Chondrocyte (in vitro differentiated cells): Measurements from ENCODE around the gene ISG20. TPM values are rescaled to one million over a fixed set of nuclear protein-coding genes. Genes with fewer than 3 reads are reported as not detected.

Source experiments
- DNase-seq: peaks from one replicate; pipeline ENCODE4 v3.0.0; 2021; ENCODE audit warnings: mixed read lengths, low spot score
- H3K27ac Mint-ChIP-seq: one replicate; pipeline ENCODE4 v1.8.0; 2021; ENCODE audit warnings: mild to moderate bottlenecking, moderate library complexity, mixed read lengths; ENCODE audit not compliant: unreplicated experiment
- H3K27me3 Mint-ChIP-seq: 2 replicates; pipeline ENCODE4 v1.8.0; 2021; ENCODE audit warnings: low read depth, mixed read lengths
- H3K36me3 Mint-ChIP-seq: 2 replicates; pipeline ENCODE4 v1.8.0; 2021; ENCODE audit warnings: low read depth, mixed read lengths
- H3K4me1 Mint-ChIP-seq: 2 replicates; pipeline ENCODE4 v1.8.0; 2021; ENCODE audit warnings: low read depth, mild to moderate bottlenecking, mixed read lengths
- H3K4me3 Mint-ChIP-seq: one replicate; pipeline ENCODE4 v1.8.0; 2021; ENCODE audit warnings: mild to moderate bottlenecking, moderate library complexity, mixed read lengths; ENCODE audit not compliant: unreplicated experiment
- H3K9me3 Mint-ChIP-seq: 2 replicates; pipeline ENCODE4 v1.8.0; 2021; ENCODE audit warnings: low read depth, mixed read lengths
- total RNA-seq: library from RNA; stranded (reverse); gene quantifications from 3 replicates; pipeline ENCODE4 v1.2.1, GENCODE V29; 2021
- TF ChIP-seq, protein P1 (sequence below): fragments of 200-600 bp; sonication (generic); IDR thresholded peaks from 2 replicates; pipeline ENCODE4 v1.5.0; 2021; ENCODE audit warnings: antibody characterized with exemption, mild to moderate bottlenecking, moderate library complexity

Gene ISG20
- total RNA-seq, 1 donor from 2014 or later: 4.5 TPM

DNA sequence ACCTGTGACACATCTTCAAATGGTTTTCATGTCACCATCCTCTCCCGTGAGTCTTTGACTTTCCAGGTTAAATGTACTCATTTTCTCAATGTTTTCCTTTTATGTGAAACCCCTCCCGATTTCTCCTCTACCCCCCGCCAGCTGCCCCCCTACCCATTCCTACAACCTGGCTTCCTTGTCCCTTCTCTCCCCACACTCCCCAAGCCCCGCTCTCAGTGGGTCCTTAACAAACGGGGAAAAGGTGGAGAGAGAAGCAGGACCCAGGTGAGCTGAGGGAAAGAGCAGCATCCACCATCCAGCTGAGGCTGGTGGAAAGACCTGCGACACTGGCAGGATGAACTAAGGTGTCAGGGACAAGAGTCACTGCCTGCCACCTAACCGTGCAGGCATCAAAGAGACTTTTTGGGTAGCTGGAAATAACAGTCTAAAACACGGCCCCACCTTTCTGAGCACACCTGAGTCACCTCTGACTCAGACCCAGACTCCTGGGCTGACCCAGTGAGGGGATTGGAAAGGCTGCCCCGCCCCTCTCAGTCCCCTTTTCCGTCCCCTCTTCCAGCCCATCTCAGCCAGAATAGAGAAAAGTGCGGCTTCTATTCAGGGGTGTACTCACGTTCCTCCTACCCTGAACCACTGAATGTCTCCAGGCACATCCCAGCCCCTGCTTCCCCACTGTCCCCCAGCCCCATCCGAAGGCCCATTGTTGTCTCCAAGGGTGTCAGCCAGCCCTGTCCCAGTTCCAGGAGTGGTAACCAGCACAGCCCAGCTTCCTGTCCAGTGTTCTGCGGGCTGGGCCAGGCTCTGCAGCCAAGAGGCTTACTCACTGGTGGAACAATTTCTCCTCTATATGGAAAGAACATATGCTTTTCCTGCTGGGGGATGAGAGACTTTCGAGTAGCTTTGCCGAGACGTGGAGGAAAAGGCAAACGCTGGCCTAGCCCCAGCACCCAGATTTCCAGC, 20.4 kb downstream of the ISG20 start:
- Mint-ChIP-seq H3K9me3 (peaks cover 6% of the 10 kb centered on the region), H3K4me1 (peaks cover 67% of the 10 kb centered on the region), H3K27ac (peak overlapping the region; percentile 97), H3K27me3 (no peaks in the 10 kb centered on the region), H3K4me3 (peak overlapping the region; percentile 66), H3K36me3 (no peaks in the 10 kb centered on the region)
- no peak for DNase-seq
- TF ChIP-seq, protein P1, sequence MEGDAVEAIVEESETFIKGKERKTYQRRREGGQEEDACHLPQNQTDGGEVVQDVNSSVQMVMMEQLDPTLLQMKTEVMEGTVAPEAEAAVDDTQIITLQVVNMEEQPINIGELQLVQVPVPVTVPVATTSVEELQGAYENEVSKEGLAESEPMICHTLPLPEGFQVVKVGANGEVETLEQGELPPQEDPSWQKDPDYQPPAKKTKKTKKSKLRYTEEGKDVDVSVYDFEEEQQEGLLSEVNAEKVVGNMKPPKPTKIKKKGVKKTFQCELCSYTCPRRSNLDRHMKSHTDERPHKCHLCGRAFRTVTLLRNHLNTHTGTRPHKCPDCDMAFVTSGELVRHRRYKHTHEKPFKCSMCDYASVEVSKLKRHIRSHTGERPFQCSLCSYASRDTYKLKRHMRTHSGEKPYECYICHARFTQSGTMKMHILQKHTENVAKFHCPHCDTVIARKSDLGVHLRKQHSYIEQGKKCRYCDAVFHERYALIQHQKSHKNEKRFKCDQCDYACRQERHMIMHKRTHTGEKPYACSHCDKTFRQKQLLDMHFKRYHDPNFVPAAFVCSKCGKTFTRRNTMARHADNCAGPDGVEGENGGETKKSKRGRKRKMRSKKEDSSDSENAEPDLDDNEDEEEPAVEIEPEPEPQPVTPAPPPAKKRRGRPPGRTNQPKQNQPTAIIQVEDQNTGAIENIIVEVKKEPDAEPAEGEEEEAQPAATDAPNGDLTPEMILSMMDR: peak; percentile 20

DNA sequence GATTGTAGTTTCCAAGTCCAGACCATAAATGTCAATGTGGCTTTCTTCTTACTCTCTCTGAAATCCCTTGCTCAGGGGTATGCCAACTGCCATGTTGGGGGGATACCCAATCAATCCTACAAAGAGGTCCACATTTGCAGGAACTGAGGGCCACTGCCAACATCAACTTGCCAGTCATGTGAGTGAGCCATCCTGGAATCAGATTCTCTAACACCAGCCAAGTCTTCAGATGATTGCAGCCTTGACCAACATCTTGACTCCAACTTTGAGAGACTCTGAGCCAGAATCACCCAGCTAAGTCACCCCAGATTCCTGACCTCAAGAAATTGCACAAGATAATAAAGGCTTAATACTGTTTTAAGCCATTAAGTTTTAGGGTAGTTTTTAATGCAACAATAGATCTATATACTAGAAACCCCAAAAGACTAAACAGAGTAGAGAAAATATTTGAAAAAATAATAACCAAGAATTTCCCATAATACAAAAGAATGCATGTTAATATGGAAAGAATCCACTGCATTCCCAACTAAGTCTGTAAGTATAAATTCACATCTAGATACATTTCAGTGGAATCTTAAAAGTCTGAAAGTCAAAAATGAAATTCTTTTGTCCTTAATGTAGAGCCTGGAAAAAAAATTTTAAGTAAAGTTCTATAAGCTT, 22.4 kb downstream of the ISG20 start:
- DNase-seq: no peak
- Mint-ChIP-seq H3K4me3 (peak overlapping the region; percentile 1), H3K9me3 (peaks cover 11% of the 10 kb centered on the region), H3K27me3 (no peaks in the 10 kb centered on the region), H3K4me1 (peaks cover 70% of the 10 kb centered on the region), H3K27ac (peak overlapping the region; percentile 97), H3K36me3 (peaks cover 1% of the 10 kb centered on the region)
- TF ChIP-seq, protein P1: no peak

DNA sequence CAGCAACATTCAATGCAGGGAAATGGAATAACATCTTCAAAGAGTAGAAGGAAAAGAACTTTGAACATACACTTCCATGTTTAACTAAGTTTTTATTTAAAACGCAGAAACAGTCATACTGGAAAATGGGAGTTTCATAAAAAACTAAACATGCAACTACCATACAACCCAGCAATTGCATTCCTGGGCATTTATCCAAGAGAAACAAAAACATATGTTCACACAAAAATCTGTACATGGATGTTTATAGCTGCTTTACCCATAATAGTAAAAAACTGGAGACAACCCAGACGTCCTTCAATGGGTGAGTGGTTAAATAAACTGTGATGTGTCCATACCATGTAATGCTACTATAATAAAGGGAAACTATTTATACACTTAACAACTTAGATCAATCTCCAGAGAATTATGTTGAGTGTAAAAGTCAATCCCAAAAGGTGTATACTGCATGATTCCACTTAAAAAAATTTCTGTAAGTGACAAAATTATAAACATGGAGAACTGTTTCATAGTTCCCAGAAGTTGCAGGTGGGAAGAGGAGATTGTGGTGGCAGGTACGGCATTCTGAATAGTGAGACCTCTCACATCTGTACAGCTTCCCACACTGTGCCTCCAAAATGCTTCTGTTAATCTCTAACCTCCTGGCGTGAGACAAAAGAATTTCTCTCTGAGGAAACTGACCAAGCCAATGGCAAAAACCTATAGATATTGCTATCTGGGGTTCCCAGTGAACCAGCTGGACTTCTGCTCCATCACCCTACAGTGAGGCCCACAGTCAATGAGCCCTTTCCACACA, 23.1 kb downstream of the ISG20 start:
- H3K4me3 Mint-ChIP-seq: peak overlapping the region; percentile 23
- peaks cover 1% of the 10 kb centered on the region for H3K36me3 Mint-ChIP-seq
- no peak for DNase-seq
- peaks cover 11% of the 10 kb centered on the region for H3K9me3 Mint-ChIP-seq
- H3K27me3 Mint-ChIP-seq: no peaks in the 10 kb centered on the region
- peak overlapping the region; percentile 97 for H3K27ac Mint-ChIP-seq
- H3K4me1 Mint-ChIP-seq: peaks cover 70% of the 10 kb centered on the region
- TF ChIP-seq, protein P1: no peak

GRCh38 chr15:88663141-88663621, 24.4 kb downstream of the ISG20 start:
- Mint-ChIP-seq H3K36me3 (peaks cover 1% of the 10 kb centered on the region), H3K4me1 (peaks cover 60% of the 10 kb centered on the region), H3K9me3 (peaks cover 11% of the 10 kb centered on the region), H3K27ac (peak overlapping the region; percentile 97), H3K27me3 (no peaks in the 10 kb centered on the region), H3K4me3 (no peak overlapping the region)
- peak; percentile 24 for DNase-seq
- TF ChIP-seq, protein P1: no peak
